Parathyroid adenoma (tissue), 2 donors: ENCODE data around the gene ZBTB26.

Experiments
- H2AFZ ChIP-seq: fragments of 300-600 bp; sonication (generic); one replicate; pipeline ENCODE4 v1.7.0; 2017; ENCODE audit warnings: antibody characterized with exemption, mild to moderate bottlenecking
- H3K27ac ChIP-seq: fragments of 300-600 bp; sonication (generic); one replicate; pipeline ENCODE4 v1.7.0; 2017
- H3K27me3 ChIP-seq: fragments of 300-600 bp; sonication (generic); one replicate; pipeline ENCODE4 v1.7.0; 2017; ENCODE audit warnings: low read length; ENCODE audit not compliant: control insufficient read depth, insufficient read depth
- H3K36me3 ChIP-seq: fragments of 300-600 bp; sonication (generic); one replicate; pipeline ENCODE4 v1.7.0; 2017; ENCODE audit warnings: low read length; ENCODE audit not compliant: control insufficient read depth, insufficient read depth
- H3K4me1 ChIP-seq: fragments of 300-600 bp; sonication (generic); one replicate; pipeline ENCODE4 v1.7.0; 2017; ENCODE audit warnings: control low read depth
- H3K4me2 ChIP-seq: fragments of 300-600 bp; sonication (generic); one replicate; pipeline ENCODE4 v1.7.0; 2017; ENCODE audit warnings: low read length
- H3K4me3 ChIP-seq: fragments of 300-600 bp; sonication (generic); one replicate; pipeline ENCODE4 v1.7.0; 2017; ENCODE audit warnings: low read depth, low read length
- H3K79me2 ChIP-seq: fragments of 300-600 bp; sonication (generic); one replicate; pipeline ENCODE4 v1.7.0; 2017; ENCODE audit warnings: control low read depth
- H3K9ac ChIP-seq: fragments of 300-600 bp; sonication (generic); one replicate; pipeline ENCODE4 v1.7.0; 2017; ENCODE audit warnings: mild to moderate bottlenecking
- H3K9me3 ChIP-seq: fragments of 300-600 bp; sonication (generic); one replicate; pipeline ENCODE4 v1.7.0; 2017; ENCODE audit warnings: low read length; ENCODE audit not compliant: control insufficient read depth
- TF ChIP-seq, protein P1 (sequence below): fragments of 300-600 bp; sonication (generic); IDR thresholded peaks from one replicate; pipeline ENCODE4 v1.7.0; 2017; ENCODE audit warnings: antibody characterized with exemption, mild to moderate bottlenecking
- donor health status: primary hyperparathyroidism.

The ZBTB26 gene

DNA sequence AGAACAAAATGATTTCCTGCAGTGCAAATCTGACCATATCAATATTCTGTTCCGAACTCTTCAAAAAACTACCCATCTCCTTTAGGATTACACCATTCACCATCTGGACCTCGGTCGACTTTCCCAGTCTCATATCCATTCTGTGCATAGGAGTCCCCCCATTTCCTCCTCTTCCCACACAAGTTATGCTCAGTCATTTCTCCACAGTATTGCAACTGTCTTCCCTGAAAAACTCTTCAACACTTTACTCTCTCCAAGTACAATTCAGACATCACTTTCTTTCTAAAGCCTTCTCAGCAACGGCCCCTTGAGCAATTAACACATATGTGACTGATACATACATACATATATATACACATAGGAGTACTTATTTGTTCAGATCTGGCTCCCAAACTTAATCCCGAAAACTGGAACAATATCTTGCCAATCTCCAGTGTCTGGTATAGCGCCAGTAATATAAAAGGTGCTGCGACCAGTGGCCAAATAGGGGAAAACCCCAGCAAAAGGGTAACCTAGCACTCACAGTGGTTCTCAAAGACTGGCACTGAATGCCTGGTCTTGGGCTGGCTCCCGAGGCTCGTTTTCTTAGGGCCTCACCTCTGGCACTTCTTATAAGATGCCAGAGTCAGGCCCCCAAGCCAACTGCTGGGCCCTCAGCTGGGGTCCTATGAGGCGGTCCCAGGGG, 629 bp downstream of the ZBTB26 start:
- peak overlapping the region; percentile 82 for H3K4me3 ChIP-seq
- H3K36me3 ChIP-seq: no peaks in the 10 kb centered on the region
- H3K79me2 ChIP-seq: peaks cover 8% of the 10 kb centered on the region
- H2AFZ ChIP-seq: peak overlapping the region; percentile 89
- peak overlapping the region; percentile 84 for H3K4me2 ChIP-seq
- TF ChIP-seq, protein P1, sequence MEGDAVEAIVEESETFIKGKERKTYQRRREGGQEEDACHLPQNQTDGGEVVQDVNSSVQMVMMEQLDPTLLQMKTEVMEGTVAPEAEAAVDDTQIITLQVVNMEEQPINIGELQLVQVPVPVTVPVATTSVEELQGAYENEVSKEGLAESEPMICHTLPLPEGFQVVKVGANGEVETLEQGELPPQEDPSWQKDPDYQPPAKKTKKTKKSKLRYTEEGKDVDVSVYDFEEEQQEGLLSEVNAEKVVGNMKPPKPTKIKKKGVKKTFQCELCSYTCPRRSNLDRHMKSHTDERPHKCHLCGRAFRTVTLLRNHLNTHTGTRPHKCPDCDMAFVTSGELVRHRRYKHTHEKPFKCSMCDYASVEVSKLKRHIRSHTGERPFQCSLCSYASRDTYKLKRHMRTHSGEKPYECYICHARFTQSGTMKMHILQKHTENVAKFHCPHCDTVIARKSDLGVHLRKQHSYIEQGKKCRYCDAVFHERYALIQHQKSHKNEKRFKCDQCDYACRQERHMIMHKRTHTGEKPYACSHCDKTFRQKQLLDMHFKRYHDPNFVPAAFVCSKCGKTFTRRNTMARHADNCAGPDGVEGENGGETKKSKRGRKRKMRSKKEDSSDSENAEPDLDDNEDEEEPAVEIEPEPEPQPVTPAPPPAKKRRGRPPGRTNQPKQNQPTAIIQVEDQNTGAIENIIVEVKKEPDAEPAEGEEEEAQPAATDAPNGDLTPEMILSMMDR: no peak
- peak overlapping the region; percentile 81 for H3K27ac ChIP-seq
- H3K27me3 ChIP-seq: no peaks in the 10 kb centered on the region
- H3K4me1 ChIP-seq: peaks cover 7% of the 10 kb centered on the region
- H3K9me3 ChIP-seq: no peaks in the 10 kb centered on the region
- H3K9ac ChIP-seq: peak overlapping the region; percentile 50

DNA sequence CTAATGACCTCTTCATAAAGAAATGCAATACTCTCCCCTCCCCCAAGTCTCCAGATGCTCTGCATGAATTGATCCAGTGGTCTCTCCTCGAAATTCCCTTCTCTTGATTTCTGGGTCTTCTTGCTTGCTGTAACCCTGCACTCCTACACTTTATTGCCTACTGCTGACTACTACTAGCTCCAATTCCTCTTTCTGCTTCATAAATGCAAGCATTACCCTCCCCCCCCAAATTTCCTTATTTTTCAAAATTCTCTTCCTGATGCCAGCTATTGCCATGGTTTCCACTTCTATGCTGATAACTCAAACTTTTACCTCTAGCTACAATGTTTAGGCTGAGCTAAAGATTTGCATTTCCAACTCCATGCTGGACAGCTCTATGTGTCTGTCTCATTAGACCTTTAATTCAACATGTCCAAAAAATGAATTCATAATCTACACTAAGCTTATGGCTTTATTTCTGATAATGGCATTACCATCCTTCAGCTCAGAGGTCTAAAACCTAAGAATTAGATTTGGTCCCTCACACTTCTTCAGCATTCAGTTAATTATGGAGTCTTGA, 1.4 kb downstream of the ZBTB26 start:
- no peak overlapping the region for H3K9ac ChIP-seq
- H3K4me2 ChIP-seq: peak overlapping the region; percentile 84
- peak overlapping the region; percentile 82 for H3K4me3 ChIP-seq
- H3K27me3 ChIP-seq: no peaks in the 10 kb centered on the region
- peaks cover 7% of the 10 kb centered on the region for H3K4me1 ChIP-seq
- H3K79me2 ChIP-seq: peaks cover 8% of the 10 kb centered on the region
- no peak overlapping the region for H2AFZ ChIP-seq
- no peak overlapping the region for H3K27ac ChIP-seq
- no peaks in the 10 kb centered on the region for H3K36me3 ChIP-seq
- H3K9me3 ChIP-seq: no peaks in the 10 kb centered on the region
- TF ChIP-seq, protein P1: no peak

GRCh38 chr9:122923947-122924346, 7.4 kb downstream of the ZBTB26 start:
- Histone ChIP-seq H3K27ac (no peak overlapping the region), H3K9me3 (no peaks in the 10 kb centered on the region), H3K79me2 (peaks cover 10% of the 10 kb centered on the region), H3K4me2 (no peak overlapping the region), H2AFZ (no peak overlapping the region), H3K9ac (no peak overlapping the region), H3K4me1 (no peaks in the 10 kb centered on the region), H3K4me3 (no peak overlapping the region), H3K36me3 (no peaks in the 10 kb centered on the region), H3K27me3 (no peaks in the 10 kb centered on the region)
- TF ChIP-seq, protein P1: no peak

GRCh38 chr9:122922713-122923112, 8.6 kb downstream of the ZBTB26 start:
- no peaks in the 10 kb centered on the region for H3K36me3 ChIP-seq
- TF ChIP-seq, protein P1: no peak

GRCh38 chr9:122918310-122918709, 13.0 kb downstream of the ZBTB26 start:
- H3K27me3 ChIP-seq: no peaks in the 10 kb centered on the region
- peaks cover 5% of the 10 kb centered on the region for H3K79me2 ChIP-seq
- no peak overlapping the region for H3K27ac ChIP-seq
- TF ChIP-seq, protein P1: no peak
- H3K4me3 ChIP-seq: no peak overlapping the region
- H3K9me3 ChIP-seq: no peaks in the 10 kb centered on the region
- no peak overlapping the region for H3K4me2 ChIP-seq
- no peaks in the 10 kb centered on the region for H3K4me1 ChIP-seq
- no peaks in the 10 kb centered on the region for H3K36me3 ChIP-seq
- no peak overlapping the region for H3K9ac ChIP-seq
- no peak overlapping the region for H2AFZ ChIP-seq

More at GRCh38 chr9:122922713-122923112, 8.6 kb downstream of the ZBTB26 start:
- no peak overlapping the region for H3K9ac ChIP-seq
- no peaks in the 10 kb centered on the region for H3K4me1 ChIP-seq
- no peak overlapping the region for H2AFZ ChIP-seq
- no peak overlapping the region for H3K27ac ChIP-seq
- peaks cover 10% of the 10 kb centered on the region for H3K79me2 ChIP-seq
- H3K27me3 ChIP-seq: no peaks in the 10 kb centered on the region
- H3K4me2 ChIP-seq: no peak overlapping the region
- no peaks in the 10 kb centered on the region for H3K9me3 ChIP-seq
- H3K4me3 ChIP-seq: no peak overlapping the region
